Prostate gland (tissue), 2 donors: ENCODE results near the gene ULK4. TPM values are rescaled to one million over a fixed set of nuclear protein-coding genes. Genes with fewer than 3 reads are reported as not detected.
"Not testable (repeated sequence)": the region's sequence is repeated elsewhere in the genome, so short reads cannot be mapped to it uniquely, and the experiment has no call there.

Experiments used
- DNase-seq: peaks from one replicate; pipeline ENCODE4 v3.0.0-alpha.2; 2019; ENCODE audit warnings: low spot score
- H3K27ac ChIP-seq, 2 donors: fragments of 200-600 bp; sonication (generic); 2 replicates each; pipeline ENCODE4 v1.5.1; 2017 to 2019
- H3K27me3 ChIP-seq: fragments of 200-600 bp; sonication (generic); replicated peaks from 2 replicates; pipeline ENCODE4 v1.5.1; 2019; ENCODE audit not compliant: insufficient read depth
- H3K36me3 ChIP-seq, 2 donors: fragments of 200-600 bp; sonication (generic); 1 replicate in 1 of 2; 2 replicates in 1 of 2; pipeline versions ENCODE4 v1.5.1 to v1.8.1; 2017 to 2019
- H3K4me1 ChIP-seq: fragments of 200-600 bp; sonication (generic); replicated peaks from 2 replicates; pipeline ENCODE4 v1.5.1; 2019
- H3K4me3 ChIP-seq, 2 donors: fragments of 200-600 bp; sonication (generic); 2 replicates each; pipeline ENCODE4 v1.5.1; 2017 to 2019
- H3K9me3 ChIP-seq: fragments of 200-600 bp; sonication (generic); 2 replicates; pipeline ENCODE4 v1.5.1; 2017
- POLR2A ChIP-seq: fragments of 450-650 bp; IDR thresholded peaks from one replicate; pipeline ENCODE4 v1.6.1; 2016; ENCODE audit warnings: antibody characterized with exemption, mild to moderate bottlenecking
- POLR2AphosphoS5 ChIP-seq: sonication (generic); formaldehyde crosslinking; IDR thresholded peaks from one replicate; pipeline ENCODE4 v1.6.1; 2017; ENCODE audit warnings: antibody characterized with exemption
- WGBS: methylation state at CpG from one replicate; pipeline ENCODE4 v1.1.5; 2018; 5-methylcytosine and 5-hydroxymethylcytosine counted together
- intact Hi-C: fragments of 100-400 bp; cut with DNase I; formaldehyde crosslinking; loops from one replicate; pipeline ENCODE4 v1.14.2; 2022
- total RNA-seq, 2 donors: library from RNA; depleted of rRNA; stranded (reverse); fragments of >200 nt; gene quantifications; one replicate each; pipeline ENCODE4 v1.1.0, GENCODE V29; 2016
- TF ChIP-seq, protein P1 (sequence below), 4 experiments: fragments of 200-600 bp in 2 of 4; fragments of 450-650 bp in 2 of 4; sonication (generic) in 2 of 4; IDR thresholded peaks; 1 replicate in 3 of 4; 2 replicates in 1 of 4; pipeline ENCODE4 v1.5.1; 2016 to 2019; ENCODE audit warnings: antibody characterized with exemption in 4 of 4, mild to moderate bottlenecking in 2 of 4, moderate library complexity in 2 of 4

The ULK4 gene
- total RNA-seq, 2 donors from 2014 or later: 23.1 to 33.7 TPM

GRCh38 chr3:41572092-41572491 lies 389.8 kb downstream of the ULK4 start:
- Histone ChIP-seq H3K36me3 (no peaks in the 10 kb centered on the region), H3K27me3 (no peaks in the 10 kb centered on the region), H3K9me3 (no peaks in the 10 kb centered on the region), H3K4me3 (no peak overlapping the region), H3K27ac (no peak overlapping the region), H3K4me1 (no peaks in the 10 kb centered on the region)
- no peak for DNase-seq
- TF ChIP-seq POLR2A (no peak), POLR2AphosphoS5 (no peak)
- TF ChIP-seq, protein P1, sequence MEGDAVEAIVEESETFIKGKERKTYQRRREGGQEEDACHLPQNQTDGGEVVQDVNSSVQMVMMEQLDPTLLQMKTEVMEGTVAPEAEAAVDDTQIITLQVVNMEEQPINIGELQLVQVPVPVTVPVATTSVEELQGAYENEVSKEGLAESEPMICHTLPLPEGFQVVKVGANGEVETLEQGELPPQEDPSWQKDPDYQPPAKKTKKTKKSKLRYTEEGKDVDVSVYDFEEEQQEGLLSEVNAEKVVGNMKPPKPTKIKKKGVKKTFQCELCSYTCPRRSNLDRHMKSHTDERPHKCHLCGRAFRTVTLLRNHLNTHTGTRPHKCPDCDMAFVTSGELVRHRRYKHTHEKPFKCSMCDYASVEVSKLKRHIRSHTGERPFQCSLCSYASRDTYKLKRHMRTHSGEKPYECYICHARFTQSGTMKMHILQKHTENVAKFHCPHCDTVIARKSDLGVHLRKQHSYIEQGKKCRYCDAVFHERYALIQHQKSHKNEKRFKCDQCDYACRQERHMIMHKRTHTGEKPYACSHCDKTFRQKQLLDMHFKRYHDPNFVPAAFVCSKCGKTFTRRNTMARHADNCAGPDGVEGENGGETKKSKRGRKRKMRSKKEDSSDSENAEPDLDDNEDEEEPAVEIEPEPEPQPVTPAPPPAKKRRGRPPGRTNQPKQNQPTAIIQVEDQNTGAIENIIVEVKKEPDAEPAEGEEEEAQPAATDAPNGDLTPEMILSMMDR (IDR thresholded peaks at IDR 0.05): no peak
- intact Hi-C loops: no loop called here
- 100% methylated on average over 1 of the region's 1 CpG for WGBS

DNA sequence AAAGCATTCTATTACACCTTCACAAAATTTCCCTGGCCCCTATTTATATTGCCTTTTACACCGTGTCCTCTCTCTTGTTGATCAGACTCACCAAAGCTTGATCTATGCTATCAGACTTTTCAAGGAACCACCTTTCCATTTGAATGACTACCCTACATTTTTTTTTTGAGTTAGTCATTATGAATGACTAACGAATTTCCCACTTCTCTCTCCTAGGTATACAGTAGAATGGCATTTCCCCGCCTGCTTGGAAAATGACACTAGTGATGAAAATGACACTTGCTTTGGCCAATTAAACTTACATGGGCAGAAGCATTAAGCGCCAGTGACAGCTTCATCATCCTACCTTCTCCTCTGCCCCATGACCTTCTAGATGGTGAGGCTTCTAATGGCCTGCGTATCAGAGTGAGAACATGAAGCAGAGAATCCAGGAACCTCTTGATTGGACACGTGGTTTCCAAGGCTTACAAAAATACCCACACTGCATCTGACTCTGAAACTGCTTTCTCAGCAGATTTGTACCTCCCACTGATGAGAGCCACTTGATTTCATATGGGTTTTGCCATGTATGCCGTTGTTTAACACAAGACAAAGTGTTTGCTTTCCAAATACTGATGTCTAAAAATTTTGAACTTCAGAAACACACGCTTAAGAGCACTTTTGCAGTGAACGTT lies 392.1 kb downstream of the ULK4 start:
- H3K36me3 ChIP-seq: no peaks in the 10 kb centered on the region
- no peaks in the 10 kb centered on the region for H3K4me1 ChIP-seq
- H3K4me3 ChIP-seq: no peak overlapping the region
- no peaks in the 10 kb centered on the region for H3K9me3 ChIP-seq
- no peak for TF ChIP-seq POLR2AphosphoS5
- TF ChIP-seq, protein P1 (IDR thresholded peaks at IDR 0.05): no peak
- TF ChIP-seq POLR2A: no peak
- intact Hi-C loops: no loop called here
- WGBS: 95% methylated on average over 9 of the region's 9 CpGs
- H3K27ac ChIP-seq: no peak overlapping the region
- DNase-seq: no peak
- no peaks in the 10 kb centered on the region for H3K27me3 ChIP-seq

DNA sequence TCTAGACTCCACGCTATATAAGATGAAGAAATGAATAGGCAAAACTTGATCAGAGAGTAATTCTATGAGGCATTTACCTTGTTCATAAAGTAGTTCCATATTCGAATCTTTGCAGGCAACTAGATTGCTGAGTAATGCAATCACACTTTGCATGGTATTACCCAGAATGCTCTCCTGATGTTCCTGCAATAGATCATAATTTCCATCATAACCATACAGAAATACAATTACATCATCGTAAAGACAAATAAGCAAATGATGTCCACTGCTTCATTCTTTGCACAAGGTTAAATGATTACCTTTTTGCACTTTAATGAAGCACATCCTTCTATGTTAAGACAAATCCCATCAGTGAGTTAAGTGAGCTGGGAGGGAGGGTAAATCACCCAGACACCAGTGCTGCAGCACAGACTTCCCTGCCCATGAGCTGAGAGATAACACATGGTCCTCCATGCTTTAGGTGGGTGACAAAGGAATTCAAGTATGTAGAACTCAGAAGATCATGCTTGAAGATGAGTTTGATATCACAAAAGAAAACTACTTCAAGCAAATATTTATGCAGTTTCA lies 395.9 kb downstream of the ULK4 start:
- Histone ChIP-seq H3K27me3 (no peaks in the 10 kb centered on the region), H3K27ac (no peak overlapping the region), H3K9me3 (no peaks in the 10 kb centered on the region), H3K4me1 (no peaks in the 10 kb centered on the region), H3K36me3 (no peaks in the 10 kb centered on the region), H3K4me3 (no peak overlapping the region)
- DNase-seq: no peak
- WGBS: 96% methylated on average over 3 of the region's 3 CpGs
- intact Hi-C loops: no loop called here
- TF ChIP-seq POLR2A: no peak
- TF ChIP-seq, protein P1 (IDR thresholded peaks at IDR 0.05): no peak

DNA sequence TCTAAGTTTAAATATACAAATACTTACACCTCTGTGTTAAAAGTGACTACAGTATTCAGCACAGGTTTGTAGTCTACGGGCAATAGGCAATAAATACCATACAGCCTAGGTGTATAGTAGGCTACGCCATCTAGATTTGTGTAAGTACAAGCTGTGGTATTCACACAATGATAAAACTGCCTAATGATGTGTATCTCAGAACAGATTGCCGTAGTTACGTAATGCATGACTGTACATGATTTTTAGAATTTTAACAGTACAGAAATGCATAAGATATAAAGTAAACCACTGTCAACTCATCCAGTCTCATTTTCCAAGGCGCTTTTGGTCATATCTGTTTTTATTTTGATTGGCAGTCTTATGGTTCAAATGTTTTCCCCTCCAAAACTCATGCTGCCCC lies 396.9 kb downstream of the ULK4 start:
- 94% methylated on average over 5 of the region's 5 CpGs for WGBS
- no peak overlapping the region for H3K4me3 ChIP-seq
- intact Hi-C loops: no loop called here
- no peak overlapping the region for H3K27ac ChIP-seq
- H3K9me3 ChIP-seq: no peaks in the 10 kb centered on the region
- H3K36me3 ChIP-seq: no peaks in the 10 kb centered on the region
- TF ChIP-seq, protein P1 (IDR thresholded peaks at IDR 0.05): no peak
- TF ChIP-seq POLR2AphosphoS5 (no peak), POLR2A (no peak)
- no peaks in the 10 kb centered on the region for H3K27me3 ChIP-seq
- H3K4me1 ChIP-seq: no peaks in the 10 kb centered on the region
- no peak for DNase-seq

GRCh38 chr3:41556245-41556644 lies 405.7 kb downstream of the ULK4 start:
- DNase-seq, H3K36me3 ChIP-seq, H3K27ac ChIP-seq, H3K4me1 ChIP-seq, H3K27me3 ChIP-seq, intact Hi-C loops, H3K4me3 ChIP-seq, H3K9me3 ChIP-seq: not testable (repeated sequence)
- 93% methylated on average over 5 of the region's 5 CpGs for WGBS
